Jurkat, Clone E6-1 (cell line): ENCODE data around the gene MAB21L1. TPM values are rescaled to one million over a fixed set of nuclear protein-coding genes. Genes with fewer than 3 reads are reported as not detected.

ENCODE experiments used
- DNase-seq: peaks from one replicate; pipeline ENCODE4 v3.0.0-alpha.2; 2011; ENCODE audit warnings: low read depth, low spot score
- H3K4me3 ChIP-seq: 2 replicates; pipeline ENCODE4 v1.5.1; 2011; ENCODE audit warnings: mild to moderate bottlenecking, low read length, control low read depth, moderate library complexity
- polyA plus RNA-seq: library from polyadenylated mRNA; unstranded; fragments of >200 nt; gene quantifications from one replicate; pipeline ENCODE4 v1.2.1, GENCODE V29; 2012; ENCODE audit warnings: missing spikeins; ENCODE audit not compliant: insufficient read length, insufficient read depth

MAB21L1 gene
- polyA plus RNA-seq, result not detected

DNA sequence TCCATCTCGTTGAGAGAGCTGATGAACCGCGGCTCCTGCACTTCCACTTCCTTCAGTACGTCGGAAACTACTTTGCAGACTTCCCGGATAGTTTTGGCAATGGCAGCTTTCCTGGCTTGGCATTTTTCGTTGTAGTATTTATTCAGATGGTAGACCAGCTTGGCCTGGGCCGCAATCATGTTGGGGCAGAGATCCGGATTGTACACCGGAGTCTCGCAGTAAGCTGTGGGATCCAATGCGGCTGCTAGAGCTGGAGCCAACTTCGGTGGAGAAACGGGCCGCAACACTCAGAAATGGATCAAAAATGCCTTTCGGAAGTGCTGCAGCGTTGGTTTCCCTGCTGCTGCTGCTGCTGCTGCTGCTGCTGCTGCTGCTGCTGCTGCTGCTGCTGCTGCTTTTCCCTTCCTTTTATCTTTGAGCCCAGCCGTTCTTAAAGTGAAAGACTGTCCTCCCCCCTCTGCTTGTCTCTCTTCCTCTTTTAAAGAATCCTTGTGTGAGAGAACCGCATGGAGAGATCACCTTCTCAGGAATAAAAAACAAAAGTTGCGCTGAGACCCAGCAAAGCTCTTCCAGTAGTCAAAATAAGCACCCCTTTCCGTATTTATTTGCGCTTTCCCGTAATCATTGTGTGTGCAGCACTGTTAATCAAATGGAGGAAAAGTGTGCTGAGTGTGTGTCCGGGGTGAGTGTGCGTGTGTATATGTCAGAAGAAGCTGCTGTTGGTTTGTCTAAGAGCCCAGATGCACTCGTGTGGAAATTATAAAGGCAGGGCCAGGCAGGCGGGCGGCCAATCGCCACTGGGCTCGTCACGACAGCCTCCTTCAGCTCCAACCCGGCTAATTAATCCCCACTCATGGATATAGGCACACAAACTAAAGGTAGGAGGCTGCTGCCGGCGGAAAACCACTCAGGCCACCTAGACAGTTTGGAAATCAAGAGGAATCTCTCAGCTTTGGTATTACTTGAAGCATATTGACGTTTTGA is at the start of gene MAB21L1:
MAB21L1 (minus strand) TSS at position 730 of the 984 bp plus-strand sequence; CDS start at position 179, 551 bp downstream.
- DNase-seq, result no peak
- no peak within 1 kb of the TSS for H3K4me3 ChIP-seq

DNA sequence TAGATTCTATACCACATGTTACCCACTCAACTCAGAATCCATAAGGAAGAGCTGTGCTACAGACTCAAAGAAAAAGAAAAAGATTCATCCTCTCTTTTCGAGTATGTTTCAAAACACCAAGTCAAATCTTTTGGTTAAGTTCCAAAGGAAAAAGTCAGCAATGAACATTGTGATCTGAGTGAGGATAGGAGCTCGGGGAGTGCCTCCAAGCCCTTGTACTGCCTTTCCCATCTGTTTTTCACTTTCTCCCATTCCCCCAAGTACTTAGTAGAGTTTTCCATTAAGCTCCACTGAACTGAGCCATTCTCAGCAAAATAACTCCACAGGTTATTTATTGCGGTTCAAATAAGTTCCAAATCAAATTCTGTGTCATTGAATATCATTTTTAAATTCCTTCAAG is 47.7 kb upstream of the MAB21L1 start:
- no peak overlapping the region for H3K4me3 ChIP-seq
- no peak for DNase-seq

- H3K4me3 ChIP-seq, result no peak overlapping the region
- DNase-seq, result no peak
Observed at GRCh38 chr13:35518337-35518946, 42.0 kb upstream of the MAB21L1 start.

GRCh38 chr13:35514801-35515502 is 38.5 kb upstream of the MAB21L1 start:
- no peak for DNase-seq
- no peak overlapping the region for H3K4me3 ChIP-seq

DNA sequence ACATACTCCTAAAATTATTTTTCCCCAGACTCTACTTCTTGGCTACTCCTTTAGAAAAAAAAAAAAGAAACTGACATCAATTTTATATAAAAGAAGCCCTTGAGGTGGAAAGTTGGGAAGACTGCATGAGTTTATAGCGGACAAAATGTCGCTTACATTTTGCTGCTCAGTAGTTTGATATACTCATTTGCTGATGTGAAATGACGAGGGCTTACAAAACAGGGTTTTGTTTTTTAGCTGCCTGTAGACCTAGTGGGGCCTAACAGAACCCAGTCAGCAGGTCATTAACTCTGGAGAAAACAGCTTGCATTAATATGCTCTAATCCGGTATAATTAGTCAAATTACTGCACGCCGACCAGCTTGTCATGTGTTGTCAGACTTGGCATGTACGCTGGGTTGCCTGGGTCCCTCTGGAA is 37.6 kb upstream of the MAB21L1 start:
- H3K4me3 ChIP-seq, result no peak overlapping the region
- DNase-seq, result no peak

- no peak overlapping the region for H3K4me3 ChIP-seq
- no peak for DNase-seq
Observed at GRCh38 chr13:35512271-35512920, 35.9 kb upstream of the MAB21L1 start.

- no peak overlapping the region for H3K4me3 ChIP-seq
Observed at GRCh38 chr13:35502456-35502855, 26.0 kb upstream of the MAB21L1 start.

DNA sequence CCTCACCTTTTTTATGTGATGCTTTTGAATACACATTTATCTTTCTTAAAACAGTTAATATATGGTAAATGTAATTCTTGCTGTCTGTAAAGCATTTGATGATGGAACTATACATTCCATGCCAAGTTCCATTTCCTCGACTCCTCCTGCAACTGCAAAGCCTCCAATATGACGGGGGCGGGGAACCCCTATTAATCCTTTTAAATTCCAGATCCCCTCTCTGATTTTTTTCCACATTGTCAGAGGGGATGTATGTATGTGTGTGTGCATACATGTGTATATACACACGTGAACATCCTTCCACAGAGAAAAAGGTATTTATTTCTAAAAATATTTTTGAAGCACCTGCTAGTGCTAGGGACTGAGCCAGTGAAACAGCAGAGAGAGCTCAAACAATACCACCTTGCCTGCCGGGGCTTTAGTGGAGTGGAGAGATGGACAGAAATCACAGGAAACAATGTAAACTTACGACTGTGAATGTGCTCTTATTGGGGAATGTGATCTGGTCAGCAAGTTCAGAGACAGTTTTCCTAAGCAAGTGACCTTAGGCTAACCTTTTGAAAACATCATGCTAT is 25.3 kb upstream of the MAB21L1 start:
- DNase-seq, result no peak
- no peak overlapping the region for H3K4me3 ChIP-seq

More at GRCh38 chr13:35502456-35502855, 26.0 kb upstream of the MAB21L1 start:
- no peak for DNase-seq

DNA sequence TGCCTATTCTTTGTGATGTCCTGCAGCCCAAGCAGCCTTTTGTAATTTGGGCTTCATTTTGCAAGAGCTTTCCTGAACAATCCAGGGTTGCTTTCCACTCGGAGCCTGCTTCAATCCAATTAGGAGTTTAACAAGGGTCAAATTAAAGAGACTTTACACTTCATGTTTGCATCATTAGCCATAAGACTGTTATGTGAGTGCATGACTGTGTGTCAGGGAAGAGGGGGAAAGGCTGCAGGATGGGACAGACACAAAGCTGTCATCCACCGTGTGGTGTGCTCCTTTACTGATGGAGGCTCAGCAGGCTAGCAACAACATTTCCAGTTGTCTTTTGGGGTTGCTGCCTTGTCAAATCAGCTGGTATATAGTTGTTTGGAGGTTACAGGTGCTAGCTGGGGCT is 23.7 kb upstream of the MAB21L1 start:
- no peak for DNase-seq
- H3K4me3 ChIP-seq, result no peak overlapping the region

DNA sequence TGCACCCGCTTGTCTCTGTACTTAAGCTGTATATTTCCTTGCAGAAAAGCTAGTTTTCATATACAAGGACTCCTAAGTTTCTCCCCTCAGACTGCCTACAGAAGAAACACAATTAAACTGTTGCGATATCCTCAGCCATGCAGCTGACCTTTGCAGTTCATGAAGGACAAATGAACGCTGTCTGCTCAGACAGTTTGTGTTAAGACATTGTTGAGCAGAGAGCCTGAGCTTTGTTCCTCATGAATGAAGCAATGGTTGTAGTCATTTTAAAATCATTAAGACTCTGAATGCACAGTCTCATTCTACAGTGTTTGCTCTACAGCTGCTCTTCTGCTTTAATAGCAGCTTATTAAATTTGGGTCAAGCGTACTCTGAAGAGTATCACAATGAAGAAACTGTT is 23.2 kb upstream of the MAB21L1 start:
- no peak for DNase-seq
- H3K4me3 ChIP-seq, result no peak overlapping the region

GRCh38 chr13:35499196-35499662 is 22.7 kb upstream of the MAB21L1 start:
- no peak overlapping the region for H3K4me3 ChIP-seq
- DNase-seq, result no peak

- H3K4me3 ChIP-seq, result no peak overlapping the region
- DNase-seq, result no peak
Observed at GRCh38 chr13:35498231-35498630, 21.7 kb upstream of the MAB21L1 start.

DNA sequence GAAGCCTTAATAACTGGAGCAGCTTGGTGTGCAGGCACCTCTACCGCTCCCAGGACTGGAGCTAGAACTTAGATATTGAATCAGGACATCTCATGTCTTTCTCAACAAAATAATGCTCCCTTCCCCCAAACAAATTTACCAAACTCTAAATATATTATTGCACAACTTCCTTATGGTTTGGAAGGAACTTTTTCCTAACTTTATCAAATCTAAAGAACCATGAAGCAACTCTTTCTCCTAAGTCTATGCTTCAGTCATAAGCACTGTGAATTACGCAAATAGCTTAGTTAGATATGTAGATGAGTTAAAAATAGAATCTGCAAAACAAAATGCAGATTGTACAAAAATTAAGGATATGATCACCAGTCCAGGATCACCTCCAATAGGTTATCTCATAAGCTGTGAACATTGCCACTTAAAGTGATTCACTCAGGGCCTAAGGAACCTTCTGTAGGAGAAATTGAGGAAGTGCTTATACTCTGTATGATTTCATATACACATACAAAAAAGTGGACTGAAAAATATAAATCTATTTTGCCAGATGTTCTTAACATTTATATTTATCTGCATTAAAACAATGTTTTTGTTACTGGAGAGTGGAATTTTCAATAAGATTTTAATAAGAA is 20.4 kb upstream of the MAB21L1 start:
- no peak for DNase-seq
- no peak overlapping the region for H3K4me3 ChIP-seq

DNA sequence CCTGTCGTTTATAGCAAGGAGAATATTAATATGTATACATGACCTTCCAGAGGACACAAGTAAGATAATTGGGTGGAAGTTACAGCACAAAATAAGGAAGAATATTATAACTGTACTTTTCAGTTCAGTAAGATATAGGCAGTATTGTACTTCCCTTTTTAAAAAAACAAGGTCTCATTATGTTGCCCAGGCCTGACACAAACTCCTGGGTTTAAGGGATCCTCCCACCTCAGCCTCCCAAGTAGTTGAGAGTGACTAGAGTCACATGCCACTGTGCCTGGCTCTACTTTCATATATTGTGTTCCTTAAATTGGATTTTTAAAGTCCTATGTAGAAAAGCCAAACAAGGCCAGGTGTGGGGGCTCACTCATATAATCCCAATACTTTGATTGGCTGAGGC is 19.5 kb upstream of the MAB21L1 start:
- no peak overlapping the region for H3K4me3 ChIP-seq
- no peak for DNase-seq

GRCh38 chr13:35489050-35489449 is 12.6 kb upstream of the MAB21L1 start:
- no peak for DNase-seq
- no peak overlapping the region for H3K4me3 ChIP-seq

- no peak overlapping the region for H3K4me3 ChIP-seq
- no peak for DNase-seq
Observed at GRCh38 chr13:35485424-35485823, 8.9 kb upstream of the MAB21L1 start.

- H3K4me3 ChIP-seq, result no peak overlapping the region
- DNase-seq, result no peak
Observed at GRCh38 chr13:35484384-35484783, 7.9 kb upstream of the MAB21L1 start.

DNA sequence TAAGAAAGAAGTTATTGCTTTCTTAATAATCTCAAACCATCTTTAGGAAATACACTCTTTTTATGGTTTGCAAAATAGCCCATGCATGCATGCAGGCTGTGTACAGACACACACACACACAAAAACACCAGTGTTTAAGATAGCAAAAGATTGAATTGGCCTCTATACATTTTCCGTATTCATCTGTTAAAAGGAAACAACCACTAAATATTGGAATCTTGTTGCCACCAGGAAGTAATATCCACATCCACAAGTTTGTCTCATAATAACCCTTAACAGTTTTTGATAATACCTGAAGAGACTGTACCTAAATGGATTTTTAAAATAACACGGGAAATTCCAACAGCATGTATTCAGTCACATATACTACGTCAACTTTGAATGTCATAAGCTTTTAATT is 7.3 kb upstream of the MAB21L1 start:
- no peak for DNase-seq
- H3K4me3 ChIP-seq, result no peak overlapping the region
